ENCODE data around the gene MDFI.

DNA sequence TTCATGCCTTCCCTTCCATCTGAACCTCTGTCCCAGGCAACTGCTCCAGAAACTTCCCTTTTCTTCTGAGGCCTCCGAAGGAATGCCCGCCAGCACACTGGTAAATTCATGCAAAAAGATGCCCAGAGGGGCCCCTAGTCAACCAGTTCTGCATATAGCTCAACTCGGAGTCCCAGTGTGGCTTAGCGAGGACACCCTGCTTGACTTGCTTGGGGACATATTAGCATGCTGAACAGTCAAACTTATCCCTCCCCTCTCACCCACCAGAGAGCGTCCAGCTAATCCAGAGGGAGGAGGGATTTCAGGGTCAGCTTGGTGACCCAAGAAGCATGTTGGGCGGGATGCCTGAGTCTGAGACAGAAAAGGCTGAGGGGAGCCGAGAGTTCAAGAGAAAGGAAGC lies 23.0 kb upstream of the MDFI start:
- no peak for TF ChIP-seq POLR2AphosphoS5 (IDR thresholded peaks at IDR 0.05; ENCODE audit: low read depth, low read length)
- TF ChIP-seq POLR2A (IDR thresholded peaks at IDR 0.05; ENCODE audit: low read depth, low read length), result no peak
